Measurements from ENCODE around the gene DAP3.

DNA sequence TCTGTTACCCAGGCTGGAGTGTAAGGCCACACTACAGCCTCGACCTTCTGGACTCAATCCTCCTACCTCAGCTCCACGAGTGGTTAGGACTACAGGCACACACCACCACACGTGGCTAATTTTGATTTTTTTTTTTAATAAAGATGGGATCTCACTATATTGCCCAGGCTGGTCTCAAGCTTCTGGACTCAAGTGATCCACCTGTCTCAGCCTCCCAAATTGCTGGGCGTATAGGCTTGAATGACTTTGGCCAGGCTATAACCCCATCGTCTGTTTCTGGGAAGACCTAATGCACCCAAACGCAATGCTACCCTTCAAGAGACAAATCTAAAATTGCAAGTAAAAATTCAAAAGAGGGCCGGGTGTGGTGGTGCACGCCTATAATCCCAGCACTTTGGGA, 52.1 kb downstream of the DAP3 start:
- TF ChIP-seq POLR2AphosphoS5 (IDR thresholded peaks at IDR 0.05; ENCODE audit: low read depth, low read length) = no peak
- TF ChIP-seq, protein P1, sequence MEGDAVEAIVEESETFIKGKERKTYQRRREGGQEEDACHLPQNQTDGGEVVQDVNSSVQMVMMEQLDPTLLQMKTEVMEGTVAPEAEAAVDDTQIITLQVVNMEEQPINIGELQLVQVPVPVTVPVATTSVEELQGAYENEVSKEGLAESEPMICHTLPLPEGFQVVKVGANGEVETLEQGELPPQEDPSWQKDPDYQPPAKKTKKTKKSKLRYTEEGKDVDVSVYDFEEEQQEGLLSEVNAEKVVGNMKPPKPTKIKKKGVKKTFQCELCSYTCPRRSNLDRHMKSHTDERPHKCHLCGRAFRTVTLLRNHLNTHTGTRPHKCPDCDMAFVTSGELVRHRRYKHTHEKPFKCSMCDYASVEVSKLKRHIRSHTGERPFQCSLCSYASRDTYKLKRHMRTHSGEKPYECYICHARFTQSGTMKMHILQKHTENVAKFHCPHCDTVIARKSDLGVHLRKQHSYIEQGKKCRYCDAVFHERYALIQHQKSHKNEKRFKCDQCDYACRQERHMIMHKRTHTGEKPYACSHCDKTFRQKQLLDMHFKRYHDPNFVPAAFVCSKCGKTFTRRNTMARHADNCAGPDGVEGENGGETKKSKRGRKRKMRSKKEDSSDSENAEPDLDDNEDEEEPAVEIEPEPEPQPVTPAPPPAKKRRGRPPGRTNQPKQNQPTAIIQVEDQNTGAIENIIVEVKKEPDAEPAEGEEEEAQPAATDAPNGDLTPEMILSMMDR (IDR thresholded peaks at IDR 0.05 in 2 of 3, conservative IDR thresholded peaks at IDR 0.05 in 1 of 3; ENCODE audit: borderline replicate concordance in 1 of 3, insufficient read depth in 1 of 3, low read depth in 2 of 3, low read length in 2 of 3) = no peak
- no peak for TF ChIP-seq EZH2 (IDR thresholded peaks at IDR 0.05)
- TF ChIP-seq POLR2A (IDR thresholded peaks at IDR 0.05; ENCODE audit: borderline replicate concordance, extremely low read depth, insufficient read depth, insufficient read length) = no peak
- TF ChIP-seq EZH2phosphoT487 (IDR thresholded peaks at IDR 0.05; ENCODE audit: borderline replicate concordance) = no peak
- TF ChIP-seq CEBPB (IDR thresholded peaks at IDR 0.05; ENCODE audit: low read depth) = no peak

Data from HCT116 (cell line).